Erythroblast (primary cell): ENCODE measurements around the gene SFT2D1.

Experiments
- GATA1 ChIP-seq: IDR thresholded peaks from 2 replicates; pipeline ENCODE4 v1.6.1; 2011; ENCODE audit warnings: low read depth, mild to moderate bottlenecking, control low read depth, low read length, moderate library complexity
- POLR2A ChIP-seq: IDR thresholded peaks from 2 replicates; pipeline ENCODE4 v1.6.1; 2011; ENCODE audit warnings: mild to moderate bottlenecking, low read length

GRCh38 chr6:166364456-166364855 lies 22.1 kb upstream of the SFT2D1 start:
- no peak for TF ChIP-seq POLR2A
- no peak for TF ChIP-seq GATA1
